GM18499 (cell line): Measurements from ENCODE around the gene TTC21A.
"Not testable (repeated sequence)": the region's sequence is repeated elsewhere in the genome, so short reads cannot be mapped to it uniquely, and the experiment has no call there.

Experiments
- ATAC-seq: cut with Tn5 transposase; IDR thresholded peaks from one replicate; pipeline ENCODE4 v1.9.1; 2021; ENCODE audit warnings: moderate number of reproducible peaks; ENCODE audit not compliant: insufficient read depth, unreplicated experiment

Gene TTC21A

DNA sequence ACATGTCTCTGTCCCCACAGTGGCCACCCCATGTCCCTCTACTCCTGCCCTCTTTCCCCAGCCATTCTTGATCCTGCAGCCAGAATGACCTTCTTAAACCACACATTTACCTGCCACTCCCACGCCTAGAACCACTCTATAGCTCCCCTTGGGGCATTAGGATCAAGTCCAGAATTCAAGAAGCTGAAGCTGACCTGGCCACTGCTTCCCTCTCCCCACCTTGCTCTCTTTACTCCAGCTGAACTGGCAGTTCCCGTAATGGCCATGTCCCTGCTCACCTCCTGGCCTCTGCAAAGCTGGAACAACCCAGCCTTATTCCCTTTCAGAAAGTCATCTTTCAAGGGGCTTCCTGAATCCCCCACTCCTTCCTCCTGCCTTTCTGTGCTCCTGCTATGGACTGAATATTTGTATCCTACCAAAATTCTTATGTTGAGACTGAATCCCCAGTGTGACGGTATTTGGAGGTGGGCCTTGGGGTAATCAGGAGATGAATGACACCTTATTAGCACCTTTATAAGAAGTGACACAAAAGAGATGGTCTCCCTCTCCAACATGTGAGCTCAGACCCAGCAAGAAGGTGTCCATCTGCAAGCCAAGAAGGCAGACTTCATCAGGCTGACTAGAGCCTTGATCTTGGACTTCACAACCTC, 42.1 kb downstream of the TTC21A start:
- no peak for ATAC-seq

GRCh38 chr3:39150148-39150802, 42.8 kb downstream of the TTC21A start:
- ATAC-seq = no peak

GRCh38 chr3:39150803-39151631, 43.5 kb downstream of the TTC21A start:
- no peak for ATAC-seq

DNA sequence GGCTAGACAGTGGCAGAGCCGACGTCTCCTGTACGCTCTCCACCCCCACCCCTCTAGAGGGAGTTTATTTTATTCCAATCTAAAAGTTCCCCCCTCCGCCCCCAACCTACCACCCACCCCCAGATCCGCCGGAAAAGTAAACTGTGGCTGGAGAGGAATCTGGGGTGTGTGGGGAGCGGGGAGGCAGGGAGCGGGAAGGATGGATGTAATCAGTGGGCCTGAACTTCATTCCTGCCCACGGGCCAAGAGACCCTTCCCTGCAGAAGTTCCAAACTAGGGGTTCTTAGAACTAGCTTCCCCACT, 46.4 kb downstream of the TTC21A start:
- no peak for ATAC-seq

DNA sequence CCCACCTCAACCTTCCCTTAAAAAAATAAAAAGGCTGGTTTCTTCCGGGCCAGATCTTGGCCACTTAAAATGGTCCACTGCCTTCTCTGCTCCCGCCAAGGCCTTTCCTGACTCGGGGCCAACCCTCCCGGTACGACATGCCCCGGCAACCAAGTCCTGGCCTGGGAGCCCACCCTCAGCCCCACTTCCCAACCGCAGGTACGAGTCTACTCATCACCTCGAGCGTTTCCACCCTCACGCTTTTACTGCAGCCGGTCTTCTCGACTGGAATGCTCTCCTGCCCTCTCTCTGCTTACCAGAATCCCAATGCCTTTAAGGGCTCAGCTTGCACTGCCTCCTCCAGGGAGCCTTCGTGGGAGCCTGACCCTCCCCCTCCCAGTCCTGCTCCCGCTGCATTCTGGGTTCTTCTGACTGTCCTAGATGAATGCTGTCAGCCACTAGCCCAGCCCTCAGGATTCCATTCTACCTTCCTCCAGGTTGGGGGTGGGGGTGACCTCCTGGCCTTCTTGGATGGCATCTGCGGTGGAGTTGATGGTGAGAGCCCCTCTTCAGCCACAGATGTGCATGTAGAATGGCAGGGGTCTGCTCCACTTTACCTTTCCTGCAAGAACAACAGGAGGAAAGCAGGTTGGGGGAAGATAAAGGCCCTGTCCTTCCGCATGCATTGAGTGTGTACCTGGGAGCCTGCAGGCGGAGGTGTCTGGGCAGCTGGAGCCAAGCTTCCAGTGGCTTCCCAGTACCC, 47.0 kb downstream of the TTC21A start:
- no peak for ATAC-seq

- no peak for ATAC-seq
Measured at GRCh38 chr3:39156421-39156820, 48.9 kb downstream of the TTC21A start.

GRCh38 chr3:39157359-39157758, 49.9 kb downstream of the TTC21A start:
- no peak for ATAC-seq

DNA sequence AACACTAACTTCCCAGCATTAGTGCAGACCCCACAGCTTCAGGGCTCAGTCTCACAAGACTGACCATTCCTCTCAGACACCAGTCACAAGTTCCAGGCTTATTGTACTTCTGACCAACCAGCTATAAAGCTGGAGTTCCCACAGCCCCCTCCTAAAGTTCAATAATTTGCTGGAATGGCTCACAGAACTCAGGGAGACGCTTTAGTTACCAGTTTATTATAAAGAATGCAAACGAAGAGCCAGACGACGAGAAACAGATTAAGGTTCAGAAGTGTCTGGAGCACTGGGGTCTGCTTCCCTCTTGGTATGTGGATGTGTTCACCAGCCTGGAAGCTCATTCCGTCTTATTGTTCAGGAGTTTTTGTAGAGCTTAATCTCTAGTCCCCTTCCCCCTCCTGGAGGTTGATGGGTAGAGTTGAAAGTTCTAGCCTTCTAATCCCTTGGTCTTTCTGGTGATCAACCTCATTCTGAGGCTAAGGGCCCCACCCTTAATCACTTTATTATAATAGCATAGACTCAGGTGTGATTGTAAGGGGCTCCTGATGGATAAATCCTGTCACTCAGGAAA, 50.8 kb downstream of the TTC21A start:
- ATAC-seq = no peak

GRCh38 chr3:39164414-39164813, 56.9 kb downstream of the TTC21A start:
- no peak for ATAC-seq

GRCh38 chr3:39165518-39165917, 58.0 kb downstream of the TTC21A start:
- ATAC-seq = no peak

GRCh38 chr3:39166134-39166710, 58.7 kb downstream of the TTC21A start:
- no peak for ATAC-seq

GRCh38 chr3:39166932-39167532, 59.6 kb downstream of the TTC21A start:
- ATAC-seq = no peak

- no peak for ATAC-seq
Measured at GRCh38 chr3:39168156-39168780, 60.8 kb downstream of the TTC21A start.

DNA sequence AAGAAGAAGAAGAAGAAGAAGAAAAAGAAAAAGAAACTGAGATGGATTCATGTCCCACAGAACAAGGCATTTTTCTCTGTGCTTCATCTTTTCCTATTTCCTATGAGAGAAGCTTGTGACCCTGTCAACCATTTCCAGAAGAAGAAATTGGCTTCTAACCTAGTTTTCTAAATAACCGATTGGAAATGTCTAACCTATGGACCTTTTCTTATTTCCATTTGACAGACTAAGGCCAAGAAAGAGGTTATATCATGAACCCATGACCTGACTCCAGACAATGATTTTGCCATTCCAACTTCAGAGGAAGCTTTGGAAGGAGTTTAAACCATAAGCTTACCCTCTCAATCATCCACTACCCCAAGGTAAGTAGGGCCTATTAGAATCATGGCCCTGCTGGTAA, 62.2 kb downstream of the TTC21A start:
- no peak for ATAC-seq

- ATAC-seq = no peak
Measured at GRCh38 chr3:39170461-39170860, 63.0 kb downstream of the TTC21A start.

- ATAC-seq = not testable (repeated sequence)
Measured at GRCh38 chr3:39170877-39171276, 63.4 kb downstream of the TTC21A start.

- no peak for ATAC-seq
Measured at GRCh38 chr3:39171860-39172259, 64.4 kb downstream of the TTC21A start.

- ATAC-seq = no peak
Measured at GRCh38 chr3:39173318-39174125, 66.0 kb downstream of the TTC21A start.
